PC-3 (cell line): Measurements from ENCODE around the gene SH3D21. TPM values are rescaled to one million over a fixed set of nuclear protein-coding genes. Genes with fewer than 3 reads are reported as not detected.
A peak's percentile ranks its signal among the peaks of the same experiment; 100 is the strongest.

Source experiments
- ATAC-seq: fragments of 200-7000 bp; cut with Tn5 transposase; 2 replicates; pipeline ENCODE4 v1.9.1; 2020; ENCODE audit warnings: mild to moderate bottlenecking, moderate library complexity
- BruUV-seq: library from RNA; stranded (reverse); fragments of 400-500 nt; replicated peaks from 2 replicates; lab custom pipeline; 2021; lab: Mats Ljungman, UMichigan
- CTCF ChIA-PET: fragments of 300-600 bp; sonication (Branson Sonifier 250); formaldehyde crosslinking; loops from one replicate; lab custom pipeline; 2022; ENCODE audit warnings: antibody characterized with exemption; lab: Charles Lee
- POLR2A ChIA-PET: fragments of 300-600 bp; sonication (Branson Sonifier 250); formaldehyde crosslinking; loops from one replicate; lab custom pipeline; 2022; ENCODE audit warnings: antibody characterized with exemption; ENCODE audit not compliant: unreplicated experiment; lab: Charles Lee
- DNase-seq: peaks from one replicate; pipeline ENCODE4 v3.0.0-alpha.2; 2015
- H2AFZ ChIP-seq: fragments of 300-600 bp; sonication (generic); 2 replicates; pipeline ENCODE4 v1.6.0; 2016; ENCODE audit warnings: antibody characterized with exemption, low read length
- H3F3A ChIP-seq: fragments of 300-600 bp; sonication (generic); one replicate; pipeline ENCODE4 v1.6.0; 2017; ENCODE audit warnings: antibody characterized with exemption, low read length, control low read depth, mild to moderate bottlenecking; ENCODE audit not compliant: unreplicated experiment
- H3K27ac ChIP-seq: fragments of 300-600 bp; sonication (generic); 2 replicates; pipeline ENCODE4 v1.5.1; 2016; ENCODE audit warnings: mild to moderate bottlenecking, low read length
- H3K27me3 ChIP-seq: fragments of 300-600 bp; sonication (generic); 2 replicates; pipeline ENCODE4 v1.6.1; 2016; ENCODE audit warnings: low read length, mixed read lengths
- H3K36me3 ChIP-seq: fragments of 300-600 bp; sonication (generic); 2 replicates; pipeline ENCODE4 v1.6.1; 2016; ENCODE audit warnings: low read depth, mixed run types, low read length, mixed read lengths
- H3K4me1 ChIP-seq: fragments of 300-600 bp; sonication (generic); 2 replicates; pipeline ENCODE4 v1.5.1; 2016; ENCODE audit warnings: low read length; ENCODE audit not compliant: insufficient read depth
- H3K4me2 ChIP-seq: fragments of 300-600 bp; sonication (generic); 2 replicates; pipeline ENCODE4 v1.6.0; 2016; ENCODE audit warnings: low read length
- H3K4me3 ChIP-seq: fragments of 300-600 bp; sonication (generic); 2 replicates; pipeline ENCODE4 v1.5.1; 2016; ENCODE audit warnings: mild to moderate bottlenecking, low read length, mixed read lengths
- H3K79me2 ChIP-seq: fragments of 300-600 bp; sonication (generic); 2 replicates; pipeline ENCODE4 v1.6.1; 2017; ENCODE audit warnings: low read length, mixed read lengths
- H3K9ac ChIP-seq: fragments of 300-600 bp; sonication (generic); 2 replicates; pipeline ENCODE4 v1.6.0; 2016; ENCODE audit warnings: mild to moderate bottlenecking, low read length
- H3K9me2 ChIP-seq: fragments of 300-600 bp; sonication (generic); replicated peaks from 2 replicates; pipeline ENCODE4 v1.6.1; 2016; ENCODE audit warnings: mixed run types, low read length, mixed read lengths
- H3K9me3 ChIP-seq: fragments of 300-600 bp; sonication (generic); 2 replicates; pipeline ENCODE4 v1.6.1; 2016; ENCODE audit warnings: low read length, mixed read lengths
- H4K20me1 ChIP-seq: fragments of 300-600 bp; sonication (generic); 2 replicates; pipeline ENCODE4 v1.6.1; 2016; ENCODE audit warnings: low read length, mixed read lengths
- EZH2 ChIP-seq: fragments of 300-600 bp; sonication (generic); IDR thresholded peaks from one replicate; pipeline ENCODE4 v1.6.1; 2017; ENCODE audit warnings: antibody characterized with exemption, mild to moderate bottlenecking, low read length; ENCODE audit not compliant: unreplicated experiment
- EZH2phosphoT487 ChIP-seq: fragments of 300-600 bp; sonication (generic); IDR thresholded peaks from 2 replicates; pipeline ENCODE4 v1.6.1; 2018; ENCODE audit warnings: mild to moderate bottlenecking, antibody characterized with exemption, low read length, borderline replicate concordance
- intact Hi-C: fragments of 100-400 bp; cut with micrococcal nuclease; formaldehyde crosslinking; loops from 2 replicates; pipeline ENCODE4 v1.9.0; 2023
- total RNA-seq: library from RNA; depleted of rRNA; stranded (reverse); fragments of >200 nt; gene quantifications from 2 replicates; pipeline ENCODE4 v1.2.3, GENCODE V29; 2014
- TF ChIP-seq, protein P1 (sequence below): fragments of 300-600 bp; sonication (generic); conservative IDR thresholded peaks from 2 replicates; pipeline ENCODE4 v1.5.1; 2017; ENCODE audit warnings: antibody characterized with exemption, low read depth, mild to moderate bottlenecking, low read length

The SH3D21 gene
- total RNA-seq, 1 experiment from 2014 or later = 11.3 TPM

DNA sequence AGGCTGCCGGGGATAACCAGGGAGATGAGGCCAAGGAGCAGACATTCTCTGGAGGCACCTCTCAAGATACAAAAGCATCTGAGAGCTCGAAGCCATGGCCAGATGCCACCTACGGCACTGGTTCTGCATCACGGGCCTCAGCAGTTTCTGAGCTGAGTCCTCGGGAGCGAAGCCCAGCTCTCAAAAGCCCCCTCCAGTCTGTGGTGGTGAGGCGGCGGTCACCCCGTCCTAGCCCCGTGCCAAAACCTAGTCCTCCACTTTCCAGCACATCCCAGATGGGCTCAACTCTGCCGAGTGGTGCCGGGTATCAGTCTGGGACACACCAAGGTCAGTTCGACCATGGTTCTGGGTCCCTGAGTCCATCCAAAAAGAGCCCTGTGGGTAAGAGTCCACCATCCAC, 19.4 kb upstream of the SH3D21 start:
- CTCF ChIA-PET = no interaction called here
- no peak for TF ChIP-seq EZH2phosphoT487
- Histone ChIP-seq H3K27ac (no peak overlapping the region), H3K79me2 (peaks cover 15% of the 10 kb centered on the region; the same call in 1 of the 2 replicates), H3K4me3 (no peak overlapping the region), H3K36me3 (peaks cover 76% of the 10 kb centered on the region), H4K20me1 (no peaks in the 10 kb centered on the region), H3K4me1 (no peaks in the 10 kb centered on the region), H3K4me2 (no peak overlapping the region), H3F3A (no peaks in the 10 kb centered on the region), H3K9me3 (no peaks in the 10 kb centered on the region), H3K9ac (no peak overlapping the region), H3K9me2 (no peaks in the 10 kb centered on the region), H3K27me3 (no peaks in the 10 kb centered on the region), H2AFZ (no peak overlapping the region)
- ATAC-seq = no peak
- DNase-seq = no peak
- POLR2A ChIA-PET = no interaction called here
- intact Hi-C loops = loop anchor here (5.0 kb wide), 1 partner anchor 190 kb away; no protein-coding TSS in a partner anchor
- BruUV-seq = TSS peak; percentile 38

DNA sequence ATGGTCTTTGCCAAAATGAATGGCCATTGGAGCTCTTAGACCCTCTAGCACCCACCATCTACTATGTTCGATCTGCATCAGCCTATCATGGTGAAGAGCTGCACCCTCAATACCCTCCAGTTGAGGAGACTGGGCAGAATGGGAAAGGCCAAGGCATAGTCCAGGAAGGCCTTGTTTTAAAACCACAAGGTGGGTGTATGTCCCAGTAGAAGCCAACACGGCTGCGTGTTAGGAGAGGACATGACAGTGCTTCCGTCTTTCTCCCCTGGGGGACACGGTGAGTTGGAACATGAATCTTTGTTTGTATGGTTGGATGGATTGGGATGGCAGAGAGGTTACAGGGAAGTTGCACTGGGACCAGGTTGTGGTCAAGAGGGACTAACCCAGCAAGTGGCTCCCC, 18.6 kb upstream of the SH3D21 start:
- intact Hi-C loops = loop anchor here (5.0 kb wide), 1 partner anchor 190 kb away; no protein-coding TSS in a partner anchor

DNA sequence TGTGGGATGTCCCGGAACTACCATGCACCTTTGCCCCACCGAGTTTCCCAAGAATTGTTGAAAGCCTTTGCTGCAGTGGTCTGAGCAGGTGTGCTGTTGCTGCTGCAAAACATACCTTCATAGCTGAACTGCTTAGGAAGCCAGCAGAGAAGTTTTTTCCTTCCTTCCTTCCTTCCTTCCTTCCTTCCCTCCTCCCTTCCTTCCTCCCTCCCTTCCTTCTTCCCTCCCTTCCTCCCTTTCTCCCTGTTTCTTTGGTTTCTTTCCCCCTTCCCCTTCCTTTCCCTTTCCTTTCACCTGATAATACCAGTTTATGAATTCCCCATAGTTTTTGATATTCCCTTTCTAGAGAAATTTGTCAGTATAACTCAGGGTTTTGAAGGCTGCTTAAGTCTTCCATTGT, 10.8 kb upstream of the SH3D21 start:
- H3K4me2 ChIP-seq = no peak overlapping the region
- no peaks in the 10 kb centered on the region for H3K9me2 ChIP-seq
- no peak overlapping the region for H3K27ac ChIP-seq
- intact Hi-C loops = no loop called here
- ATAC-seq (no peak), DNase-seq (no peak)
- no peaks in the 10 kb centered on the region for H3K79me2 ChIP-seq
- H3K4me1 ChIP-seq = peaks cover 16% of the 10 kb centered on the region
- peaks cover 3% of the 10 kb centered on the region for H3F3A ChIP-seq
- no peak overlapping the region for H2AFZ ChIP-seq
- no peak overlapping the region for H3K9ac ChIP-seq
- H3K36me3 ChIP-seq = peaks cover 54% of the 10 kb centered on the region
- ChIA-PET CTCF (no interaction called here), POLR2A (no interaction called here)
- TF ChIP-seq EZH2 (no peak), EZH2phosphoT487 (no peak)
- TF ChIP-seq, protein P1, sequence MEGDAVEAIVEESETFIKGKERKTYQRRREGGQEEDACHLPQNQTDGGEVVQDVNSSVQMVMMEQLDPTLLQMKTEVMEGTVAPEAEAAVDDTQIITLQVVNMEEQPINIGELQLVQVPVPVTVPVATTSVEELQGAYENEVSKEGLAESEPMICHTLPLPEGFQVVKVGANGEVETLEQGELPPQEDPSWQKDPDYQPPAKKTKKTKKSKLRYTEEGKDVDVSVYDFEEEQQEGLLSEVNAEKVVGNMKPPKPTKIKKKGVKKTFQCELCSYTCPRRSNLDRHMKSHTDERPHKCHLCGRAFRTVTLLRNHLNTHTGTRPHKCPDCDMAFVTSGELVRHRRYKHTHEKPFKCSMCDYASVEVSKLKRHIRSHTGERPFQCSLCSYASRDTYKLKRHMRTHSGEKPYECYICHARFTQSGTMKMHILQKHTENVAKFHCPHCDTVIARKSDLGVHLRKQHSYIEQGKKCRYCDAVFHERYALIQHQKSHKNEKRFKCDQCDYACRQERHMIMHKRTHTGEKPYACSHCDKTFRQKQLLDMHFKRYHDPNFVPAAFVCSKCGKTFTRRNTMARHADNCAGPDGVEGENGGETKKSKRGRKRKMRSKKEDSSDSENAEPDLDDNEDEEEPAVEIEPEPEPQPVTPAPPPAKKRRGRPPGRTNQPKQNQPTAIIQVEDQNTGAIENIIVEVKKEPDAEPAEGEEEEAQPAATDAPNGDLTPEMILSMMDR = no peak
- no peaks in the 10 kb centered on the region for H3K27me3 ChIP-seq
- no peak overlapping the region for H3K4me3 ChIP-seq
- 0 out of 2 replicates have a peak, but pooled peaks cover 2% of the 10 kb centered on the region for H4K20me1 ChIP-seq
- BruUV-seq = no TSS peak
- no peaks in the 10 kb centered on the region for H3K9me3 ChIP-seq

More for the DNA sequence above, 18.6 kb upstream of the SH3D21 start:
- no peak overlapping the region for H3K4me2 ChIP-seq
- no peak overlapping the region for H3K27ac ChIP-seq
- peaks cover 15% of the 10 kb centered on the region; the same call in 1 of the 2 replicates for H3K79me2 ChIP-seq
- TF ChIP-seq, protein P1 = no peak
- TF ChIP-seq EZH2 = no peak
- no peak for TF ChIP-seq EZH2phosphoT487
- no peak overlapping the region for H3K9ac ChIP-seq
- H4K20me1 ChIP-seq = no peaks in the 10 kb centered on the region
- no peaks in the 10 kb centered on the region for H3F3A ChIP-seq
- no peak for DNase-seq
- H3K9me2 ChIP-seq = no peaks in the 10 kb centered on the region
- no peaks in the 10 kb centered on the region for H3K27me3 ChIP-seq
- H2AFZ ChIP-seq = no peak overlapping the region
- no peak overlapping the region for H3K4me3 ChIP-seq
- peaks cover 77% of the 10 kb centered on the region for H3K36me3 ChIP-seq
- H3K4me1 ChIP-seq = no peaks in the 10 kb centered on the region
- ATAC-seq = no peak
- ChIA-PET POLR2A (no interaction called here), CTCF (no interaction called here)
- no TSS peak for BruUV-seq
- no peaks in the 10 kb centered on the region for H3K9me3 ChIP-seq
